GM23248 (cell line): ENCODE measurements around the gene IAPP.

Source experiments
- EZH2 ChIP-seq: fragments of 200-600 bp; sonication (generic); IDR thresholded peaks from 2 replicates; pipeline ENCODE4 v1.6.1; 2018; ENCODE audit warnings: antibody characterized with exemption, mild to moderate bottlenecking; ENCODE audit not compliant: insufficient read depth, poor library complexity, severe bottlenecking
- EZH2phosphoT487 ChIP-seq: fragments of 200-600 bp; sonication (generic); IDR thresholded peaks from 2 replicates; pipeline ENCODE4 v1.6.1; 2018; ENCODE audit warnings: antibody characterized with exemption, moderate library complexity, mild to moderate bottlenecking, low read depth; ENCODE audit not compliant: insufficient read depth

- no peak for TF ChIP-seq EZH2
- TF ChIP-seq EZH2phosphoT487 = no peak
These were observed 44.1 kb upstream of the IAPP start for GRCh38 chr12:21328578-21328977.
